MM.1S (cell line): ENCODE results near the gene CELA2A.

Experiments used
- CTCF ChIP-seq: fragments of 300-600 bp; sonication (generic); IDR thresholded peaks from 2 replicates; pipeline ENCODE4 v1.5.1; 2016; ENCODE audit warnings: antibody characterized with exemption, low read length, mixed read lengths
- EZH2 ChIP-seq: fragments of 300-600 bp; sonication (generic); optimal IDR thresholded peaks from 2 replicates; pipeline ENCODE3; 2017; ENCODE audit warnings: low read depth, mild to moderate bottlenecking, antibody characterized with exemption, low read length, mixed read lengths

DNA sequence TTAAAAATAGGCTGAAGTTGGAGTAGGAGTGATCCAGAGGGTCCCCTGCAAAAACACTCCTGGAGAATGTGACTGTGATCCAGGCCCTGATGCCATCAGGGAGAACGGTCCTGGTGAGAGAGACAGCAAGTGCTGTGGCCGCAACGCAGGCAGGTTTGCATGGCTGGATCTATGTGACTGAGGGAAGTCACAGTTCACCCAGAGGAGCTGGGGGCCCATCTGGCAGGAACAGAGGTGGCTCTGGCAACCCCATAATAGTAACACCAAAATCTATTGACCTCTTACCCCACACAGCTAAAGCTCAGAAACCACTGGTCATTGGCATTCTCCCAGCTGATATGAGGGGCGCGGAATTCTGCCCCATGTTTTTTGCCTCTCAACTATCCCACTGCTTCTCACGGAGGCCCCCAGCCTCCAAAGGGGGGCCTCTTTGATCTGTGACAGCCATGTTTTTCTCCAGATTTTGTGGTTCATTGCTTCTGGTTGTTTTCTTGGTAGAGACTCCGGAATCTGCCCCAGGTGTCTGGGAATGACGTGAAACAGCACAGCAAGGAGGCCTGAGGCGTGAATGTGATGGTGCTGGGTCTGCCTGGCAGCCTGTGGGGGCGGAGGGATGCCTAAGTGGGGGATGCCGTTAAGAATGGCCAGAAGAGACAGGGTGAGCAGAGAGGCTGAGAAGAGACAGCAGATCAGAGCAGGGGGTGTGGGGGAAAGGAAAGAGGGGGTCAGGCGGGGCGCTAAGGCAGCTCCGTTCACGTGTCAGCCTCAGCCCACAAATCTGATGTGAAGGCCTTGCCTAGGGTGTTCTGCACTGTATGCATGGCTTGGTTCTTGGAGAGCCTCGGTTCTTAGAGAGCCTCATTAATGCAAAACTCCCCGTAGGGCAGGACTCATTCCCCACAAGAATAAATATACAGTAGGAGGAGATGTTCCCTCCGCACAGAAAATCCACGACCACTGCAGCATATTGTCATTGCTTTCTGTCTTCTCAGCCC, 43.9 kb downstream of the CELA2A start:
- TF ChIP-seq CTCF (no peak), EZH2 (no peak)
